SK-N-SH (cell line): ENCODE data around the gene SPEF1.

Experiments used
- EP300 ChIP-seq, 2 experiments: IDR thresholded peaks; 2 replicates each; pipeline versions ENCODE4 v1.4.0 to v1.6.1; 2012; ENCODE audit warnings: borderline replicate concordance in 1 of 2, low read depth in 1 of 2, low read length in 1 of 2
- MXI1 ChIP-seq: IDR thresholded peaks from 2 replicates; pipeline ENCODE4 v1.6.1; 2012; ENCODE audit warnings: mild to moderate bottlenecking, low read depth, low read length, improper control_type of control experiment
- SMC3 ChIP-seq: IDR thresholded peaks from 2 replicates; pipeline ENCODE4 v1.6.1; 2012; ENCODE audit warnings: low read depth, low read length, improper control_type of control experiment
- YY1 ChIP-seq: IDR thresholded peaks from 2 replicates; pipeline ENCODE4 v1.4.0; 2012; ENCODE audit warnings: low read depth, mild to moderate bottlenecking
- TF ChIP-seq, protein P1 (sequence below): fragments of 200-600 bp; sonication (generic); IDR thresholded peaks from 2 replicates; pipeline ENCODE4 v1.6.1; 2017; ENCODE audit warnings: antibody characterized with exemption, mild to moderate bottlenecking, moderate library complexity
- TF ChIP-seq, protein P2 (sequence below): IDR thresholded peaks from 2 replicates; pipeline ENCODE4 v1.4.0; 2012; ENCODE audit warnings: low read depth, borderline replicate concordance
- TF ChIP-seq, protein P3 (sequence below): IDR thresholded peaks from 2 replicates; pipeline ENCODE4 v1.6.1; 2012; ENCODE audit warnings: mild to moderate bottlenecking, low read depth, low read length, moderate library complexity

DNA sequence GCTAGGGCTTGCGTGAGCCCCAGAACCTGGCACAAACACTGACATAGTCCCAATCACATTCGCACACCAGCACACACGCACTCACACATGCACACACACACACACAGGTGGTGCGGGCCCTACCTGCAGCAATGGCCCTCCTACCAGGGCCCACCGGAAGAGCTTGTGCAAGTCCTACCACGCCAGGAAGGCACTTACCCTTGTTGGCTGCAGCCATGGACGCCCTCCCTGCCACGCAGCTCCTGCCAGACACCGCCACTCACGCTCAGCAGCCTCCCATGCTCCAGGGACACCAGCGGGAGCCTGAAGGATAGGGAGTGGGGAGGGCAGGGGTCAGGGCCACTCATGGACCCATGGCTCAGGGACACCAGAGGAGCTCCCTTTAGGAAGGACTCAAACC lies 21.4 kb downstream of the SPEF1 start:
- TF ChIP-seq, protein P1, sequence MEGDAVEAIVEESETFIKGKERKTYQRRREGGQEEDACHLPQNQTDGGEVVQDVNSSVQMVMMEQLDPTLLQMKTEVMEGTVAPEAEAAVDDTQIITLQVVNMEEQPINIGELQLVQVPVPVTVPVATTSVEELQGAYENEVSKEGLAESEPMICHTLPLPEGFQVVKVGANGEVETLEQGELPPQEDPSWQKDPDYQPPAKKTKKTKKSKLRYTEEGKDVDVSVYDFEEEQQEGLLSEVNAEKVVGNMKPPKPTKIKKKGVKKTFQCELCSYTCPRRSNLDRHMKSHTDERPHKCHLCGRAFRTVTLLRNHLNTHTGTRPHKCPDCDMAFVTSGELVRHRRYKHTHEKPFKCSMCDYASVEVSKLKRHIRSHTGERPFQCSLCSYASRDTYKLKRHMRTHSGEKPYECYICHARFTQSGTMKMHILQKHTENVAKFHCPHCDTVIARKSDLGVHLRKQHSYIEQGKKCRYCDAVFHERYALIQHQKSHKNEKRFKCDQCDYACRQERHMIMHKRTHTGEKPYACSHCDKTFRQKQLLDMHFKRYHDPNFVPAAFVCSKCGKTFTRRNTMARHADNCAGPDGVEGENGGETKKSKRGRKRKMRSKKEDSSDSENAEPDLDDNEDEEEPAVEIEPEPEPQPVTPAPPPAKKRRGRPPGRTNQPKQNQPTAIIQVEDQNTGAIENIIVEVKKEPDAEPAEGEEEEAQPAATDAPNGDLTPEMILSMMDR: no peak
- TF ChIP-seq YY1 (no peak), SMC3 (no peak), MXI1 (no peak), EP300 (IDR thresholded peaks at IDR 0.05; ENCODE audit: borderline replicate concordance in 1 of 2, low read depth in 1 of 2, low read length in 1 of 2) (no peak)
- TF ChIP-seq, protein P2, sequence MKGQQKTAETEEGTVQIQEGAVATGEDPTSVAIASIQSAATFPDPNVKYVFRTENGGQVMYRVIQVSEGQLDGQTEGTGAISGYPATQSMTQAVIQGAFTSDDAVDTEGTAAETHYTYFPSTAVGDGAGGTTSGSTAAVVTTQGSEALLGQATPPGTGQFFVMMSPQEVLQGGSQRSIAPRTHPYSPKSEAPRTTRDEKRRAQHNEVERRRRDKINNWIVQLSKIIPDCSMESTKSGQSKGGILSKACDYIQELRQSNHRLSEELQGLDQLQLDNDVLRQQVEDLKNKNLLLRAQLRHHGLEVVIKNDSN: no peak
- TF ChIP-seq, protein P3, sequence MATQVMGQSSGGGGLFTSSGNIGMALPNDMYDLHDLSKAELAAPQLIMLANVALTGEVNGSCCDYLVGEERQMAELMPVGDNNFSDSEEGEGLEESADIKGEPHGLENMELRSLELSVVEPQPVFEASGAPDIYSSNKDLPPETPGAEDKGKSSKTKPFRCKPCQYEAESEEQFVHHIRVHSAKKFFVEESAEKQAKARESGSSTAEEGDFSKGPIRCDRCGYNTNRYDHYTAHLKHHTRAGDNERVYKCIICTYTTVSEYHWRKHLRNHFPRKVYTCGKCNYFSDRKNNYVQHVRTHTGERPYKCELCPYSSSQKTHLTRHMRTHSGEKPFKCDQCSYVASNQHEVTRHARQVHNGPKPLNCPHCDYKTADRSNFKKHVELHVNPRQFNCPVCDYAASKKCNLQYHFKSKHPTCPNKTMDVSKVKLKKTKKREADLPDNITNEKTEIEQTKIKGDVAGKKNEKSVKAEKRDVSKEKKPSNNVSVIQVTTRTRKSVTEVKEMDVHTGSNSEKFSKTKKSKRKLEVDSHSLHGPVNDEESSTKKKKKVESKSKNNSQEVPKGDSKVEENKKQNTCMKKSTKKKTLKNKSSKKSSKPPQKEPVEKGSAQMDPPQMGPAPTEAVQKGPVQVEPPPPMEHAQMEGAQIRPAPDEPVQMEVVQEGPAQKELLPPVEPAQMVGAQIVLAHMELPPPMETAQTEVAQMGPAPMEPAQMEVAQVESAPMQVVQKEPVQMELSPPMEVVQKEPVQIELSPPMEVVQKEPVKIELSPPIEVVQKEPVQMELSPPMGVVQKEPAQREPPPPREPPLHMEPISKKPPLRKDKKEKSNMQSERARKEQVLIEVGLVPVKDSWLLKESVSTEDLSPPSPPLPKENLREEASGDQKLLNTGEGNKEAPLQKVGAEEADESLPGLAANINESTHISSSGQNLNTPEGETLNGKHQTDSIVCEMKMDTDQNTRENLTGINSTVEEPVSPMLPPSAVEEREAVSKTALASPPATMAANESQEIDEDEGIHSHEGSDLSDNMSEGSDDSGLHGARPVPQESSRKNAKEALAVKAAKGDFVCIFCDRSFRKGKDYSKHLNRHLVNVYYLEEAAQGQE: no peak
